ENCODE data around the gene CACNA2D4.

Gene CACNA2D4

GRCh38 chr12:1885599-1886245 is 32.7 kb downstream of the CACNA2D4 start:
- no peak for DNase-seq (ENCODE audit: low spot score)

- no peak for DNase-seq (ENCODE audit: low spot score)
Observed at GRCh38 chr12:1885082-1885596, 33.3 kb downstream of the CACNA2D4 start.

- DNase-seq (ENCODE audit: low spot score) = no peak
Observed at GRCh38 chr12:1884651-1885050, 33.8 kb downstream of the CACNA2D4 start.

- DNase-seq (ENCODE audit: low spot score) = no peak
Observed at GRCh38 chr12:1883513-1883912, 34.9 kb downstream of the CACNA2D4 start.

- DNase-seq (ENCODE audit: low spot score) = no peak
Observed at GRCh38 chr12:1882850-1883470, 35.5 kb downstream of the CACNA2D4 start.

- no peak for DNase-seq (ENCODE audit: low spot score)
Observed at GRCh38 chr12:1882405-1882804, 36.0 kb downstream of the CACNA2D4 start.

GRCh38 chr12:1881936-1882335 is 36.5 kb downstream of the CACNA2D4 start:
- no peak for DNase-seq (ENCODE audit: low spot score)

- no peak for DNase-seq (ENCODE audit: low spot score)
Observed at GRCh38 chr12:1881301-1881700, 37.2 kb downstream of the CACNA2D4 start.

GRCh38 chr12:1880876-1881275 is 37.6 kb downstream of the CACNA2D4 start:
- DNase-seq (ENCODE audit: low spot score) = no peak

- no peak for DNase-seq (ENCODE audit: low spot score)
Observed at GRCh38 chr12:1880153-1880845, 38.2 kb downstream of the CACNA2D4 start.

GRCh38 chr12:1879633-1880032 is 38.8 kb downstream of the CACNA2D4 start:
- peak; percentile 17 for DNase-seq (ENCODE audit: low spot score)

GRCh38 chr12:1878695-1879094 is 39.8 kb downstream of the CACNA2D4 start:
- DNase-seq (ENCODE audit: low spot score) = no peak

- DNase-seq (ENCODE audit: low spot score) = no peak
Observed at GRCh38 chr12:1878214-1878613, 40.2 kb downstream of the CACNA2D4 start.

- DNase-seq (ENCODE audit: low spot score) = no peak
Observed at GRCh38 chr12:1877169-1877878, 41.1 kb downstream of the CACNA2D4 start.

GRCh38 chr12:1876086-1876485 is 42.4 kb downstream of the CACNA2D4 start:
- no peak for DNase-seq (ENCODE audit: low spot score)

- DNase-seq (ENCODE audit: low spot score) = no peak
Observed at GRCh38 chr12:1875608-1876007, 42.8 kb downstream of the CACNA2D4 start.

- DNase-seq (ENCODE audit: low spot score) = no peak
Observed at GRCh38 chr12:1873531-1874510, 44.6 kb downstream of the CACNA2D4 start.

- no peak for DNase-seq (ENCODE audit: low spot score)
Observed at GRCh38 chr12:1872448-1872847, 46.0 kb downstream of the CACNA2D4 start.

- no peak for DNase-seq (ENCODE audit: low spot score)
Observed at GRCh38 chr12:1872001-1872400, 46.5 kb downstream of the CACNA2D4 start.

GRCh38 chr12:1870998-1871917 is 47.2 kb downstream of the CACNA2D4 start:
- no peak for DNase-seq (ENCODE audit: low spot score)

All from SW480 (cell line).